Heart left ventricle (tissue), 13 donors: ENCODE data around the gene SBK3.

Experiments
- POLR2A ChIP-seq, 2 donors: fragments of 450-650 bp; IDR thresholded peaks; one replicate each; pipeline ENCODE4 v1.6.1; 2017; ENCODE audit warnings: antibody characterized with exemption in 2 of 2, mild to moderate bottlenecking in 2 of 2, moderate library complexity in 2 of 2
- TF ChIP-seq, protein P1 (sequence below), 12 donors: fragments of 200-600 bp; sonication (generic) in 4 of 12; IDR thresholded peaks; one replicate each; pipeline versions ENCODE4 v1.5.0 to v1.8.0; 2018 to 2022; ENCODE audit warnings: antibody characterized with exemption in 12 of 12, mild to moderate bottlenecking in 5 of 12
- donor health status: ischemic (EF 13 %, LVEDD 7.1; RV severe dilation, severe dysfunction).
- donor health status: DM: no; HTN: yes; CAD: no.
- donor health status: DM: no; HTN: no; CAD: no.
- donor health status: ischemic (EF 25% LVEDD 6.9; RV normal size, moderate dysfunction).
- donor health status: ischemic (EF 25% LVEDD 5.7; RV mildly dilated, moderate dysfunction).
- donor health status: ischemic (EF 35%, LVEDD 5.7; RV mildly dilated, moderate dysfunction).
- donor health status: nonischemic (EF 11% LVEDD 7.7; RV severe dilation, severe dysfunction).
- donor health status: DM: yes; HTN: yes; CAD: no.
- donor health status: PGD.
- donor health status: ischemic (EF 29% LVEDD 5.4; RV normal size, mild dysfunction).
- donor health status: nonischemic (EF 23%, LVEDD 6.1; RV moderate dilation, normal function).

GRCh38 chr19:55516878-55517620, 28.3 kb downstream of the SBK3 start:
- TF ChIP-seq, protein P1, sequence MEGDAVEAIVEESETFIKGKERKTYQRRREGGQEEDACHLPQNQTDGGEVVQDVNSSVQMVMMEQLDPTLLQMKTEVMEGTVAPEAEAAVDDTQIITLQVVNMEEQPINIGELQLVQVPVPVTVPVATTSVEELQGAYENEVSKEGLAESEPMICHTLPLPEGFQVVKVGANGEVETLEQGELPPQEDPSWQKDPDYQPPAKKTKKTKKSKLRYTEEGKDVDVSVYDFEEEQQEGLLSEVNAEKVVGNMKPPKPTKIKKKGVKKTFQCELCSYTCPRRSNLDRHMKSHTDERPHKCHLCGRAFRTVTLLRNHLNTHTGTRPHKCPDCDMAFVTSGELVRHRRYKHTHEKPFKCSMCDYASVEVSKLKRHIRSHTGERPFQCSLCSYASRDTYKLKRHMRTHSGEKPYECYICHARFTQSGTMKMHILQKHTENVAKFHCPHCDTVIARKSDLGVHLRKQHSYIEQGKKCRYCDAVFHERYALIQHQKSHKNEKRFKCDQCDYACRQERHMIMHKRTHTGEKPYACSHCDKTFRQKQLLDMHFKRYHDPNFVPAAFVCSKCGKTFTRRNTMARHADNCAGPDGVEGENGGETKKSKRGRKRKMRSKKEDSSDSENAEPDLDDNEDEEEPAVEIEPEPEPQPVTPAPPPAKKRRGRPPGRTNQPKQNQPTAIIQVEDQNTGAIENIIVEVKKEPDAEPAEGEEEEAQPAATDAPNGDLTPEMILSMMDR (IDR thresholded peaks at IDR 0.05) = peak; percentile 69 to 93 (median 84)
- TF ChIP-seq POLR2A (IDR thresholded peaks at IDR 0.05) = peak in 1 of 2 donors; percentile 77
